Smooth muscle cell (in vitro differentiated cells): ENCODE measurements around the gene ENTR1. TPM values are rescaled to one million over a fixed set of nuclear protein-coding genes. Genes with fewer than 3 reads are reported as not detected.
A peak's percentile ranks its signal among the peaks of the same experiment; 100 is the strongest.

Experiments
- DNase-seq: peaks from one replicate; lab custom pipeline; 2025; ENCODE audit not compliant: unreplicated experiment; lab: John Stamatoyannopoulos, UW
- H2AFZ ChIP-seq: fragments of 200-600 bp; sonication (generic); 2 replicates; pipeline ENCODE4 v1.6.0; 2016; ENCODE audit warnings: antibody characterized with exemption, low read depth, mild to moderate bottlenecking
- H3F3A ChIP-seq: fragments of 200-600 bp; sonication (generic); 2 replicates; pipeline ENCODE4 v1.6.0; 2017; ENCODE audit warnings: antibody characterized with exemption, low read depth
- H3K27ac ChIP-seq: fragments of 200-600 bp; sonication (generic); 2 replicates; pipeline ENCODE4 v1.5.1; 2016; ENCODE audit warnings: low read depth, mild to moderate bottlenecking
- H3K27me3 ChIP-seq: fragments of 200-600 bp; sonication (generic); 2 replicates; pipeline ENCODE4 v1.6.1; 2016; ENCODE audit warnings: low read depth, mild to moderate bottlenecking
- H3K36me3 ChIP-seq: fragments of 200-600 bp; sonication (generic); 2 replicates; pipeline ENCODE4 v1.5.1; 2016; ENCODE audit warnings: low read depth
- H3K4me1 ChIP-seq: fragments of 200-600 bp; sonication (generic); 2 replicates; pipeline ENCODE4 v1.5.1; 2016; ENCODE audit warnings: low read depth
- H3K4me2 ChIP-seq: fragments of 200-600 bp; sonication (generic); 2 replicates; pipeline ENCODE4 v1.6.0; 2016; ENCODE audit warnings: mild to moderate bottlenecking
- H3K4me3 ChIP-seq: fragments of 200-600 bp; sonication (generic); 2 replicates; pipeline ENCODE4 v1.5.1; 2016; ENCODE audit warnings: mild to moderate bottlenecking
- H3K79me2 ChIP-seq: fragments of 200-600 bp; sonication (generic); 2 replicates; pipeline ENCODE4 v1.6.0; 2016; ENCODE audit warnings: low read depth, mild to moderate bottlenecking
- H3K9ac ChIP-seq: fragments of 200-600 bp; sonication (generic); 2 replicates; pipeline ENCODE4 v1.6.0; 2016; ENCODE audit warnings: low read depth
- H3K9me3 ChIP-seq: fragments of 200-600 bp; sonication (generic); replicated peaks from 2 replicates; pipeline ENCODE4 v1.5.1; 2016; ENCODE audit warnings: low read depth
- H4K20me1 ChIP-seq: fragments of 200-600 bp; sonication (generic); 2 replicates; pipeline ENCODE4 v1.6.0; 2016; ENCODE audit warnings: low read depth
- CTCF ChIP-seq: fragments of 200-600 bp; sonication (generic); IDR thresholded peaks from 2 replicates; pipeline ENCODE4 v1.5.1; 2017; ENCODE audit warnings: borderline replicate concordance, mild to moderate bottlenecking, antibody characterized with exemption; ENCODE audit not compliant: insufficient read depth, poor library complexity, severe bottlenecking
- WGBS: methylation state at CpG from one replicate; pipeline ENCODE4 v1.1.7; 2016; ENCODE audit warnings: low lambda C conversion rate; 5-methylcytosine and 5-hydroxymethylcytosine counted together
- polyA plus RNA-seq: library from polyadenylated mRNA; unstranded; fragments of >200 nt; fragmentation: Nextera tagmentation; extraction: Ambion mirVana; gene quantifications from 2 replicates; pipeline ENCODE4 v1.2.1, GENCODE V29; 2016
- total RNA-seq: library from RNA; depleted of rRNA; stranded (reverse); fragments of >200 nt; gene quantifications from 2 replicates; pipeline ENCODE4 v1.2.3, GENCODE V29; 2014

ENTR1 gene
- total and polyA plus RNA-seq, 2 experiments from 2014 or later, result 25.4 to 28.9 TPM

- peaks cover 7% of the 10 kb centered on the region for H3K4me1 ChIP-seq
- H3K4me3 ChIP-seq, result peak within 1 kb of the TSS; percentile 96
- peak within 1 kb of the TSS; percentile 90 for H3K9ac ChIP-seq
- WGBS, result 25% methylated on average over 47 of the region's 90 CpGs
- peaks cover 26% of the 10 kb centered on the region for H3F3A ChIP-seq
- peaks cover 91% of the 10 kb centered on the region for H4K20me1 ChIP-seq
- H3K9me3 ChIP-seq, result no peaks in the 10 kb centered on the region
- H2AFZ ChIP-seq, result no peak within 1 kb of the TSS
- peak; percentile 49 for TF ChIP-seq CTCF
- no peak within 1 kb of the TSS for H3K27ac ChIP-seq
- H3K4me2 ChIP-seq, result peak within 1 kb of the TSS; percentile 100
- DNase-seq, result peak; percentile 46
- no peaks in the 10 kb centered on the region for H3K36me3 ChIP-seq
- H3K27me3 ChIP-seq, result no peaks in the 10 kb centered on the region
- peaks cover 36% of the 10 kb centered on the region for H3K79me2 ChIP-seq
These were observed 29.3 kb upstream of the ENTR1 start, which contains the start of gene INPP5E for GRCh38 chr9:136439481-136440408. INPP5E (minus strand) TSS chr9:136439845; CDS start chr9:136439419, 426 bp downstream.

GRCh38 chr9:136438548-136439480 is 28.4 kb upstream of the ENTR1 start:
- peaks cover 7% of the 10 kb centered on the region for H3K4me1 ChIP-seq
- peaks cover 39% of the 10 kb centered on the region for H3K79me2 ChIP-seq
- H3K27ac ChIP-seq, result no peak overlapping the region
- H3F3A ChIP-seq, result peaks cover 26% of the 10 kb centered on the region
- peaks cover 92% of the 10 kb centered on the region for H4K20me1 ChIP-seq
- no peaks in the 10 kb centered on the region for H3K27me3 ChIP-seq
- no peak overlapping the region for H2AFZ ChIP-seq
- no peaks in the 10 kb centered on the region for H3K9me3 ChIP-seq
- H3K4me2 ChIP-seq, result peak overlapping the region; percentile 100
- DNase-seq, result peak; percentile 22
- peak overlapping the region; percentile 96 for H3K4me3 ChIP-seq
- TF ChIP-seq CTCF, result no peak
- H3K9ac ChIP-seq, result peak overlapping the region; percentile 90
- WGBS, result under 1% methylated on average over 67 of the region's 91 CpGs
- H3K36me3 ChIP-seq, result no peaks in the 10 kb centered on the region

GRCh38 chr9:136437839-136438547 is 27.6 kb upstream of the ENTR1 start:
- H3K27me3 ChIP-seq, result no peaks in the 10 kb centered on the region
- peak overlapping the region; percentile 90 for H3K9ac ChIP-seq
- H3K4me1 ChIP-seq, result peaks cover 7% of the 10 kb centered on the region
- H3K79me2 ChIP-seq, result peaks cover 40% of the 10 kb centered on the region
- H3K9me3 ChIP-seq, result no peaks in the 10 kb centered on the region
- no peaks in the 10 kb centered on the region for H3K36me3 ChIP-seq
- WGBS, result 55% methylated on average over 37 of the region's 37 CpGs
- no peak for DNase-seq
- H4K20me1 ChIP-seq, result peaks cover 94% of the 10 kb centered on the region
- H3K4me3 ChIP-seq, result peak overlapping the region; percentile 96
- H3K27ac ChIP-seq, result no peak overlapping the region
- peak overlapping the region; percentile 100 for H3K4me2 ChIP-seq
- H3F3A ChIP-seq, result peaks cover 22% of the 10 kb centered on the region
- TF ChIP-seq CTCF, result no peak
- H2AFZ ChIP-seq, result no peak overlapping the region
